Common myeloid progenitor, CD34-positive (primary cell): ENCODE results near the gene PEX19.

ENCODE experiments used
- CTCF ChIA-PET: fragments of 350-600 bp; sonication (Branson Sonifier 250); formaldehyde crosslinking; loops from one replicate; lab custom pipeline; 2021; ENCODE audit warnings: antibody characterized with exemption; lab: Charles Lee
- POLR2A ChIA-PET: fragments of 350-600 bp; sonication (Branson Sonifier 250); formaldehyde crosslinking; loops from one replicate; lab custom pipeline; 2021; ENCODE audit warnings: antibody characterized with exemption; lab: Charles Lee
- DNase-seq, 3 donors: peaks; one replicate each; pipeline versions ENCODE4 v3.0.0 to v3.0.0-alpha.2; 2013
- H3K27ac ChIP-seq, 2 experiments: 1 replicate in 1 of 2; 2 replicates in 1 of 2; pipeline ENCODE4 v1.7.0; 2013; ENCODE audit warnings: inconsistent platforms in 2 of 2, low read length in 2 of 2, mild to moderate bottlenecking in 2 of 2, low read depth in 1 of 2, moderate library complexity in 1 of 2; ENCODE audit not compliant: severe bottlenecking in 2 of 2, insufficient read depth in 1 of 2, poor library complexity in 1 of 2
- H3K27me3 ChIP-seq, 5 experiments: replicated peaks in 2 of 5; 1 replicate in 3 of 5; 2 replicates in 2 of 5; pipeline versions ENCODE4 v1.6.1 to v1.7.0; 2013; ENCODE audit warnings: low read length in 4 of 5, mild to moderate bottlenecking in 2 of 5, moderate library complexity in 2 of 5, inconsistent platforms in 1 of 5; ENCODE audit not compliant: insufficient read depth in 5 of 5, control insufficient read depth in 4 of 5
- H3K36me3 ChIP-seq, 4 experiments: 1 replicate in 2 of 4; 2 replicates in 2 of 4; pipeline versions ENCODE4 v1.6.1 to v1.7.0; 2013; ENCODE audit warnings: low read length in 3 of 4, control low read depth in 1 of 4, mild to moderate bottlenecking in 1 of 4; ENCODE audit not compliant: control insufficient read depth in 4 of 4, insufficient read depth in 4 of 4
- H3K4me1 ChIP-seq, 4 experiments: 1 replicate in 3 of 4; 2 replicates in 1 of 4; pipeline versions ENCODE4 v1.6.1 to v1.7.1; 2013; ENCODE audit warnings: low read length in 3 of 4, mild to moderate bottlenecking in 3 of 4, control low read depth in 1 of 4, inconsistent platforms in 1 of 4, moderate library complexity in 1 of 4; ENCODE audit not compliant: control insufficient read depth in 4 of 4, insufficient read depth in 4 of 4; ENCODE audit errors: control extremely low read depth in 1 of 4
- H3K4me3 ChIP-seq, 7 experiments: 1 replicate in 4 of 7; 2 replicates in 3 of 7; pipeline versions ENCODE4 v1.5.1 to v1.7.0; 2013; ENCODE audit warnings: mild to moderate bottlenecking in 7 of 7, low read length in 6 of 7, moderate library complexity in 6 of 7, inconsistent platforms in 2 of 7, low read depth in 2 of 7, control low read depth in 1 of 7; ENCODE audit not compliant: insufficient read depth in 4 of 7, control insufficient read depth in 1 of 7; ENCODE audit errors: extremely low read depth in 1 of 7
- H3K9me3 ChIP-seq, 5 experiments: 1 replicate in 4 of 5; 2 replicates in 1 of 5; pipeline versions ENCODE4 v1.6.1 to v1.7.1; 2013; ENCODE audit warnings: low read length in 4 of 5, mild to moderate bottlenecking in 2 of 5, inconsistent platforms in 1 of 5, low read depth in 1 of 5, moderate library complexity in 1 of 5; ENCODE audit not compliant: control insufficient read depth in 4 of 5, insufficient read depth in 2 of 5; ENCODE audit errors: control extremely low read depth in 1 of 5
- WGBS: methylation state at CpG from one replicate; pipeline ENCODE4 v1.1.5; 2013; ENCODE audit not compliant: insufficient coverage; 5-methylcytosine and 5-hydroxymethylcytosine counted together

The PEX19 gene

GRCh38 chr1:160245434-160245833 is 39.5 kb downstream of the PEX19 start:
- H3K4me1 ChIP-seq = no peaks in the 10 kb centered on the region
- no CpG with 5 or more reads among the region's 1 CpG for WGBS
- H3K36me3 ChIP-seq = peaks cover 4 to 39% (median 17%) of the 10 kb centered on the region in 4 experiments
- H3K27ac ChIP-seq = no peak overlapping the region
- no peak for DNase-seq
- CTCF ChIA-PET = interaction anchor here (0.7 to 14.0 kb wide), 6 partner anchors 6 to 145 kb away, joined by 3 to 101 read pairs (median 8); no protein-coding TSS in a partner anchor
- no peaks in the 10 kb centered on the region for H3K9me3 ChIP-seq
- POLR2A ChIA-PET = no interaction called here
- no peak overlapping the region for H3K4me3 ChIP-seq
- no peaks in the 10 kb centered on the region for H3K27me3 ChIP-seq

GRCh38 chr1:160244209-160244608 is 40.7 kb downstream of the PEX19 start:
- no peak for DNase-seq
- Histone ChIP-seq H3K9me3 (no peaks in the 10 kb centered on the region), H3K4me1 (no peaks in the 10 kb centered on the region), H3K27me3 (no peaks in the 10 kb centered on the region), H3K27ac (peak overlapping the region in 1 of 2 experiments; percentile 44), H3K36me3 (peaks cover 6 to 51% (median 26%) of the 10 kb centered on the region in 4 experiments), H3K4me3 (no peak overlapping the region)
- WGBS = no CpG with 5 or more reads among the region's 1 CpG
- ChIA-PET POLR2A (no interaction called here), CTCF (interaction anchor here (0.6 to 14.0 kb wide), 8 partner anchors 7 to 133 kb away, joined by 3 to 101 read pairs (median 6); no protein-coding TSS in a partner anchor)

GRCh38 chr1:160243767-160244166 is 41.2 kb downstream of the PEX19 start:
- Histone ChIP-seq H3K4me3 (no peak overlapping the region), H3K4me1 (no peaks in the 10 kb centered on the region), H3K27me3 (no peaks in the 10 kb centered on the region), H3K36me3 (peaks cover 9 to 55% (median 30%) of the 10 kb centered on the region in 4 experiments), H3K9me3 (no peaks in the 10 kb centered on the region), H3K27ac (peak overlapping the region in 1 of 2 experiments; percentile 44)
- no peak for DNase-seq
- ChIA-PET CTCF (interaction anchor here (0.6 to 14.0 kb wide), 9 partner anchors 7 to 142 kb away, joined by 3 to 101 read pairs (median 6); no protein-coding TSS in a partner anchor), POLR2A (interaction anchor here (0.6 kb wide), 2 partner anchors 8 to 193 kb away, joined by 3 read pairs; no protein-coding TSS in a partner anchor)

DNA sequence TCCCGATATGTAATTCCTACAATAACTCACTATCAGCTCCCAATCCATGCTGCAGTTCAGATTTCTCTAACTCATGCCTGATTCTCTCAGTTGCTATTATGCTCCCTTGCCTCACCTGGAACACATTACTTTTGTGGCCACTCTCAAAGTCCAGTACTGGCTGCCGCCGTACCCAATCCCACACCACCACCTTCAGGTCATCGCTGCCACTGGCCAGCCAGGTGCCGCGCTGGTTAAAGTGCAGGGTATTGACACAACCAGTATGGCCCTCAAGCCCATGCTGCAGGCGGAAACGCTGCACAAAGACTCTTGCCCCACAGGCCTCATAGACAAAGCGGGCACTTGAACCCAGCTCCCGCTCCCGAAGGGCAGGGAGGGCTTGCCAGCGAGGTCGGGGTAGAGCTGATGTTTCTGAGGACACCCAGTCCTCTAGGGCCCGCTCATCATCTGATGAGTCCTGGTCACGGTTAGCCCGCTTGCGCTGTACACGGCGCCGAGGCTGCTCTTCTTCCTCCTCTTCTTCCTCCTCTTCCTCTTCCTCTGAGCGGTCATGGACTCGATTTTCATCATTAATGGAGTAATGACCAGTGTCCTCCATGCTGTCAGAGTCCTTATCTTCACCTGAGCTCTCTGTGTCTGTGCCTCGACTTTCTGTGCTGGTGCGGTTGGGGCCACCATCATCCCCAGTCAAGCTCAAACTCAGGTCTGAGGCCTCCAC is 45.2 kb downstream of the PEX19 start:
- Histone ChIP-seq H3K27ac (no peak overlapping the region), H3K27me3 (no peaks in the 10 kb centered on the region), H3K36me3 (peaks cover 24 to 81% (median 58%) of the 10 kb centered on the region in 4 experiments), H3K4me3 (no peak overlapping the region), H3K9me3 (no peaks in the 10 kb centered on the region), H3K4me1 (no peaks in the 10 kb centered on the region)
- WGBS = 97% methylated on average over 23 of the region's 24 CpGs
- ChIA-PET POLR2A (interaction anchor here (0.6 kb wide), 1 partner anchor 84 kb away, joined by 5 read pairs; no protein-coding TSS in a partner anchor), CTCF (interaction anchor here (1.0 to 14.0 kb wide), 6 partner anchors 11 to 162 kb away, joined by 3 to 101 read pairs (median 6); no protein-coding TSS in a partner anchor)
- no peak for DNase-seq

DNA sequence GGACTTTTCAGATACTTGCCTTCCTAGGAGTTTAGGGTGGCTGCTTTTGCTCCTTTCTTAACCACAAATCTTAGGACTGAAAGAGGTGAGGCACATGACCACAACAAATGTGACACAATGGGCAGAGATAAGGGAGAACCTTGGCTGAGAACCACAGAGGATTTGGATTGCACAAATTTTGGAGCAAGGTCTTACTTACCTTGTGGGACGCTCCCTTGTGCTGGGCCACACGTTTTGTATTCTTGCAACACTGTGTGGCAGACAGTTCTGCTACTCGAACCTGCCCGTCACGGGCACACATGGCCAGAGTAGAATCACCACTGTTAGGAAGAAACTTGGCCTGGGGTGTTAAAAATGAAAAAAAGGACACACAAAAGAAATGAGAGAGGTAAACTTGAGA is 46.5 kb downstream of the PEX19 start:
- peaks cover 32 to 87% (median 61%) of the 10 kb centered on the region in 4 experiments for H3K36me3 ChIP-seq

DNA sequence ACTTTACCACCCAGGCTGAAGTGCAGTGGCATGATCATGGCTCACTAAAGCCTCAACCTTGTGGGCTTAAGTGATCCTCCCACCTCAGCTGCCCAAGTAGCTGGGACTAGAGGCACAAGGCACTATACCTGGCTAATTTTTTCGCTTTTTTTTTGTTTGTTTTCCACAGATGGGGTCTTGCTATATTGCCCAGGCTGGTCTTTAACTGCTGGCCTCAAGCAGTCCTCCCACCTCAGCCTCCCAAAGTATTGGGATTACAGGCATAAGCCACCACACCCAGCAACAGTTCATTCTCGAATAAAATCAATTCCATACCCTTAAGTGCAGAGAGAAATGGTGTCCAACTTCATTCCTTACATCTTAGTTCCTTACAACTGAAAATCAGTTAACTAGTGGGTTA is 47.4 kb downstream of the PEX19 start:
- H3K4me3 ChIP-seq = no peak overlapping the region
- ChIA-PET POLR2A (no interaction called here), CTCF (interaction anchor here (0.8 to 14.0 kb wide), 3 partner anchors 14 to 53 kb away, joined by 3 to 101 read pairs (median 4); no protein-coding TSS in a partner anchor)
- H3K27me3 ChIP-seq = no peaks in the 10 kb centered on the region
- H3K9me3 ChIP-seq = no peaks in the 10 kb centered on the region
- no CpG with 5 or more reads among the region's 2 CpGs for WGBS
- no peak overlapping the region for H3K27ac ChIP-seq
- H3K4me1 ChIP-seq = no peaks in the 10 kb centered on the region
- H3K36me3 ChIP-seq = peaks cover 32 to 82% (median 56%) of the 10 kb centered on the region in 4 experiments
- no peak for DNase-seq

More for the DNA sequence above, 46.5 kb downstream of the PEX19 start:
- ChIA-PET CTCF (interaction anchor here (0.8 to 14.0 kb wide), 3 partner anchors 13 to 161 kb away, joined by 3 to 101 read pairs (median 3); no protein-coding TSS in a partner anchor), POLR2A (no interaction called here)
- 100% methylated on average over 5 of the region's 5 CpGs for WGBS
- DNase-seq = no peak
- H3K4me3 ChIP-seq = no peak overlapping the region
- H3K27ac ChIP-seq = peak overlapping the region in 1 of 2 experiments; percentile 5
- no peaks in the 10 kb centered on the region for H3K9me3 ChIP-seq
- H3K27me3 ChIP-seq = no peaks in the 10 kb centered on the region
- H3K4me1 ChIP-seq = no peaks in the 10 kb centered on the region

DNA sequence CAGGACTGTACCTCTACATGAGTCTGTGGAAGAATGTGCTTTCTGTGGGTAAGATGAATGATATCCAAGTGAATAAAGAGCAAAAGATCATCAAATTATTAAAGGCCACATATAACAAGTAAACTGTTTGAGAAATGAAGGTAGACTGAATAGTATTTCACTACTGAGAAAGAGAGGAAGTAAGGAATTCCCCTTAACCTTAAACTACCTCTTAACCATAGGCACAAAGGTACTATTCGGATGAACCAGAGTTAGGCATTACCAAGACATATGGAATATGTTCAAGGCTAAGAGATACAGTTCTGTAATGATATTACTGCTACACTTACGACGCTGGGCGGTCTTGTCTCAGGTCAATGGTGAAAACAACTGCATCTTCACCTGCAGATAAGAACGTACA is 48.1 kb downstream of the PEX19 start:
- Histone ChIP-seq H3K9me3 (no peaks in the 10 kb centered on the region), H3K27me3 (no peaks in the 10 kb centered on the region), H3K27ac (no peak overlapping the region), H3K36me3 (peaks cover 30 to 80% (median 56%) of the 10 kb centered on the region in 4 experiments), H3K4me3 (no peak overlapping the region), H3K4me1 (no peaks in the 10 kb centered on the region)
- no peak for DNase-seq
- POLR2A ChIA-PET = no interaction called here
- CTCF ChIA-PET = interaction anchor here (0.9 to 14.0 kb wide), 3 partner anchors 14 to 53 kb away, joined by 4 to 101 read pairs (median 5); no protein-coding TSS in a partner anchor
- WGBS = 100% methylated on average over 3 of the region's 5 CpGs
